Stimulated activated CD4-positive, alpha-beta T cell treated with anti-CD3 and anti-CD28 coated beads, Interleukin-4, amount 100 ng/mL, for 48 hours (primary cell): Measurements from ENCODE around the gene TXN.
"Not testable (repeated sequence)": the region's sequence is repeated elsewhere in the genome, so short reads cannot be mapped to it uniquely, and the experiment has no call there.

Experiments
- DNase-seq, 2 donors: peaks; one replicate each; pipeline ENCODE4 v3.0.0-alpha.2; 2020; ENCODE audit warnings: low read depth in 2 of 2

The TXN gene

GRCh38 chr9:110257097-110257841, 962 bp upstream of the TXN start:
- DNase-seq, result no peak

- peak; percentile 50 to 59 for DNase-seq
Observed at GRCh38 chr9:110255463-110256379, 586 bp downstream of the TXN start.

- DNase-seq, result no peak
Observed at GRCh38 chr9:110255034-110255462, 1.3 kb downstream of the TXN start.

GRCh38 chr9:110254500-110254899, 1.8 kb downstream of the TXN start:
- no peak for DNase-seq

- no peak for DNase-seq
Observed at GRCh38 chr9:110252509-110253139, 3.7 kb downstream of the TXN start.

- not testable (repeated sequence) for DNase-seq
Observed at GRCh38 chr9:110251770-110252169, 4.5 kb downstream of the TXN start.

GRCh38 chr9:110251212-110251611, 5.1 kb downstream of the TXN start:
- no peak for DNase-seq

GRCh38 chr9:110249603-110250002, 6.7 kb downstream of the TXN start:
- DNase-seq, result no peak

- DNase-seq, result no peak
Observed at GRCh38 chr9:110248361-110248760, 7.9 kb downstream of the TXN start.

- DNase-seq, result no peak
Observed at GRCh38 chr9:110246214-110246613, 10.1 kb downstream of the TXN start.

- DNase-seq, result no peak
Observed at GRCh38 chr9:110244616-110245015, 11.7 kb downstream of the TXN start.

- DNase-seq, result no peak
Observed at GRCh38 chr9:110241858-110242321, 14.4 kb downstream of the TXN start.

- DNase-seq, result no peak
Observed at GRCh38 chr9:110241260-110241857, 14.9 kb downstream of the TXN start.

- no peak for DNase-seq
Observed at GRCh38 chr9:110240198-110240597, 16.1 kb downstream of the TXN start.

- DNase-seq, result no peak
Observed at GRCh38 chr9:110228321-110228720, 28.0 kb downstream of the TXN start.

- no peak for DNase-seq
Observed at GRCh38 chr9:110224583-110224982, 31.7 kb downstream of the TXN start.

GRCh38 chr9:110220809-110221208, 35.5 kb downstream of the TXN start:
- DNase-seq, result no peak

GRCh38 chr9:110217656-110218099, 38.6 kb downstream of the TXN start:
- DNase-seq, result no peak

GRCh38 chr9:110214586-110215355, 41.5 kb downstream of the TXN start:
- no peak for DNase-seq

GRCh38 chr9:110214090-110214489, 42.2 kb downstream of the TXN start:
- no peak for DNase-seq
